Ramos (cell line): ENCODE measurements around the gene TTC13.

Experiments used
- in situ Hi-C: fragments of 300-500 bp; cut with MboI; formaldehyde crosslinking; loops from one replicate; pipeline ENCODE4 v1.14.3; 2022; ENCODE audit warnings: low sequenced_read_pairs; ENCODE audit not compliant: unreplicated experiment

The TTC13 gene

DNA sequence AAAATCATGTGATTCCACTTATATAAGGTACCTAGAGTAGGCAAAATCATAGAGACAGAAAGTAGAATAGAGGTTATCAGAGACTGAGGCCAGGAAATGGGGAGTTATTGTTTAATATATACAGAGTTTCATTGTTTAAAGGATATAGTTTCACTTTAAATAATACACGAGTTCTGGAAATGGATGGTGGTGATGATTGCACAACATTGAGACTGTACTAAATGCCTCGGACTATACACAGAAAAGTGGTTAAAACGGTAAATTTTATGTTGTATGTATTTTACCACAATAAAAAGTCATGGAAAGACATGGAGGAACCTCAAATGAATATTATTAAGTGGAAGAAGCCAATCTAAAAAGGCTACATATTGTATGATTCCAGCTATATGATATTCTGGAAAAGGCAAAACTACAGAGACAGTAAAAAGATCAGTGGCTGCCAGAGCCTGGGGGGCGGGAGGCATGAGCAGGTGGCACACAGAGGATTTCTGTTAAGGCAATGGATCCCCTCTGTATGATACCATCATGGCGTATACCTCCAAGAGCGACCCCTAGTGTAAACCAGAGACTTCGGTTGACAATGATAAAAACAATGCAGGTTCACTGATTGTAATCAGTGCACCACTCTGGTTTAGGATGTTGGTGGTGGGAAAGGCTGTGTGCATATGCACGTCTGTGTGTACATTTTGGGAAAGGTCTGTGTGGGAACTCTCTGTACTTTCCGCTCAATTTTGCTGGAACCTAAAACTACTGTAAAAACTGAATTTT is 117.9 kb downstream of the TTC13 start:
- in situ Hi-C loops = no loop called here

DNA sequence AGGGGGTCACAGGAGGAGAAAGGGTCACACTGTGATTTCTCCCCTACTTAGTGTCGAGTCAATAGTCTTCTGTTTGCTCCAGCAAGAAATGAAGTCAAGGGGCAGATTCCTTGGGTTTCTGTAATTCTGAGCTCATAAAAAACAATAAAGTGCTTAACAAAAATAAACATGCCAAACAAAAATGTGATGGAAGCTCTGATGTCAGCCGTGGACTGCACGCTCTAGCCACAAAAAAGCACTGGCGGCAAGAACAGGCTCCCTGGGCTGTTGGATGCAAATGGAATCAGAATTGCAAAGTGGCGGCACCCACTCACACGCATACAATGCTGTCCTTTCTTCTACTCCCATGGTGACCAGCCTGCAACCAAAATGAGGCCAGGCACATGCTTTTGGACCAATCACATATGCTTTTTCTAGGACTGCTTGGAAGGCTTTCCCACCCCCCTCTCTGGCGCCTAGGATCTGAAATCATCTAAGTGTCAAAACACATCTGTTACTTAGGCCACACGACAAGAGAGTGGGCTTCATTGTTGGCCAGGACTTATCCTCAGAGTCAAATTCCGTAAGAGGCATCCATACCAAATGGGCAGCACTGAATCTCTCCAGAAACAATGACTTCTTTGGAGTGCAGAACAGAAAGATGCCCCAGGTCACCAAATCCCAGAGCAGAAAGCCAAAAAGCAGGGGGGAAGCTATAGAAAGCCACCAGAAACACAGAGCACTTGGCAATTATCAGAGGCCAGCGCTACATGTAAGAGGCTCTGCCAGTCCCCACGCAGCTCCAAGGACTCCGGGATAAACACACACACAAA is 119.5 kb downstream of the TTC13 start:
- in situ Hi-C loops = no loop called here

- in situ Hi-C loops = no loop called here
Measured at GRCh38 chr1:230858236-230858820, 120.3 kb downstream of the TTC13 start.

DNA sequence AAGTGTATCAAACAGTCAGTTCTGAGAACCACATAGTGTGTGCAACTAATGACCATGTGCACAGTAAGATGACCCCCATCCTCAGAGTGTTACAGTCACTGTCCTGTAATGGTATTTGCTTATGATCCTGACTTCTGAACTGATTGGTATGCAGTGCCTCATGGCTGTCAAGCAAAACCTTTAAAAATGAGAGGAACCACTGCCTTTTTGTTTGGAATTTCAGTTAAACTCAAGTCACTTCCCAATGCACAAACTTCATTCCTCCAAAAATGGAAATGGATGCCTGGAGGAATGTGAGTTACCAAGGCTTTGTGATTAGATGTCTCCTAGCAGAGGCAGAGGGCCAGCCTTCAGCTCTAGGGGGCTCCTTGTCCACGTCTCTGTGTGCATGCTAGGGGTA is 120.8 kb downstream of the TTC13 start:
- in situ Hi-C loops = no loop called here

DNA sequence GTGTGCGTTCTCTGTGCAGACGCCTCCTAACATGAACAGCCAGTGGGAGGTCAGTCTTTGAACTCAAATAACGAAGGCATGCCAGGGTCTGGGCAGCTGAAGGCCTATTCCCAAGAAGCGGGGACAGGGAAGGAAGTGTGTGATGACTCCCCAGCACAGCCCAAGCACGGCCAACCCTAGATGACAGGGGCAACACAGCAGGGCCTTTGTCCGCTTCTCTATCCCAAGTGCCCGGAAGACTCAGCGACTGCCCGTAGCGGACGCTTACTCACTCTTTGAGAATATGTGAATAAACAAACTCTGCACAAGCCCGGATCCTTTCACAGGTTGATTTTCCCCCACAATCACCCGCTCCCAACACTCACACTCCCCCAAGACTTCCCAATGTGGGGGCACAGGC is 121.6 kb downstream of the TTC13 start:
- in situ Hi-C loops = no loop called here
